ENCODE measurements around the gene BCL2L11.

GRCh38 chr2:111127351-111127750 is 6.6 kb downstream of the BCL2L11 start:
- TF ChIP-seq, protein P1, sequence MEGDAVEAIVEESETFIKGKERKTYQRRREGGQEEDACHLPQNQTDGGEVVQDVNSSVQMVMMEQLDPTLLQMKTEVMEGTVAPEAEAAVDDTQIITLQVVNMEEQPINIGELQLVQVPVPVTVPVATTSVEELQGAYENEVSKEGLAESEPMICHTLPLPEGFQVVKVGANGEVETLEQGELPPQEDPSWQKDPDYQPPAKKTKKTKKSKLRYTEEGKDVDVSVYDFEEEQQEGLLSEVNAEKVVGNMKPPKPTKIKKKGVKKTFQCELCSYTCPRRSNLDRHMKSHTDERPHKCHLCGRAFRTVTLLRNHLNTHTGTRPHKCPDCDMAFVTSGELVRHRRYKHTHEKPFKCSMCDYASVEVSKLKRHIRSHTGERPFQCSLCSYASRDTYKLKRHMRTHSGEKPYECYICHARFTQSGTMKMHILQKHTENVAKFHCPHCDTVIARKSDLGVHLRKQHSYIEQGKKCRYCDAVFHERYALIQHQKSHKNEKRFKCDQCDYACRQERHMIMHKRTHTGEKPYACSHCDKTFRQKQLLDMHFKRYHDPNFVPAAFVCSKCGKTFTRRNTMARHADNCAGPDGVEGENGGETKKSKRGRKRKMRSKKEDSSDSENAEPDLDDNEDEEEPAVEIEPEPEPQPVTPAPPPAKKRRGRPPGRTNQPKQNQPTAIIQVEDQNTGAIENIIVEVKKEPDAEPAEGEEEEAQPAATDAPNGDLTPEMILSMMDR (IDR thresholded peaks at IDR 0.05; ENCODE audit: extremely low read depth in 1 of 2, insufficient read depth in 1 of 2, low read depth in 1 of 2, low read length in 2 of 2): no peak
- TF ChIP-seq POLR2A (IDR thresholded peaks at IDR 0.05; ENCODE audit: low read depth, low read length) (no peak), POLR2AphosphoS5 (IDR thresholded peaks at IDR 0.05; ENCODE audit: insufficient read depth, low read depth, low read length) (no peak), MYC (IDR thresholded peaks at IDR 0.05; ENCODE audit: low read depth, low read length) (no peak)
